GM19193 (cell line): ENCODE results near the gene LRRC39.

Experiments
- POLR2A ChIP-seq: IDR thresholded peaks from 4 replicates; pipeline ENCODE4 v1.6.1; 2011; ENCODE audit not compliant: insufficient read depth, insufficient read length; ENCODE audit errors: extremely low read depth

The LRRC39 gene

DNA sequence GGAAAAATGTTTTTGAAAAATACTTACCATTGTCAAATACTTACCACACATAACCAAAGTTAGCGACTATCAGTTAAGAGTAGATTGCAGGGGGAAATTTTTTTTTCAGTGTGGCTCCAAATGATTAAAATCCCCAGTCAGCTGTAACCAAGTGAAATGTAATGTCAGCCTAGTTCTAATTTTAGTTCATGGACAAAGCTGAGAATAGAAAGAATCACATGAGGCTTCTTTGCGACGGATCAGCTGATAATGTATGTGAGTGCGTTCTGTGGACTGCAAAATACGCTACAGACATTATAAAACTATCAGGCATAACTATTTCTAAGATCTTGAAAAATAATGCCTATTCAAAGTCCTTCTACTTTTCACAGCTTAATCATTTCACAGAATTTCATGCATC lies at the start of gene LRRC39:
Gene LRRC39 (minus strand): TSS at position 166 of the 400 bp plus-strand sequence. CDS start 9,740 bp downstream, outside the sequence.
- TF ChIP-seq POLR2A, result no peak

DNA sequence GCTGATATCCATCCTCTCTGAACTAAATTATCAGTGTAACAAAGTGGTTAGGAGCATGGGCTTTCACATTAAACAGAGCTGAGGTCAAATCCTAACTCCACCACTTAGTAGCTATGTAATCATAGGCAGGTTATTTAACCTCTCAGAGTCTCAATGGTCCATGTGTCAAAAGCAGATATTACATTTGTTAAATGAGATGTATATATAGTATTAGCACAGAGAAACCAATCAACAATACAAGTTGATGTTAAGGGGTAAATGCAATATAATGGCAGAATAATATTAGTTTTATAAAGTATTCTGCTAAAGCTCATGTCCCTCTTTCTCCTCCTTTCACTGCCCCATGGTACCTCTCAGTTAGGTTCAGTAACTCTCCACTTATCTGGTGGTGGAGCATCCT lies 44.4 kb upstream of the LRRC39 start:
- TF ChIP-seq POLR2A, result no peak

GRCh38 chr1:100219883-100220282 lies 41.8 kb upstream of the LRRC39 start:
- TF ChIP-seq POLR2A, result no peak

DNA sequence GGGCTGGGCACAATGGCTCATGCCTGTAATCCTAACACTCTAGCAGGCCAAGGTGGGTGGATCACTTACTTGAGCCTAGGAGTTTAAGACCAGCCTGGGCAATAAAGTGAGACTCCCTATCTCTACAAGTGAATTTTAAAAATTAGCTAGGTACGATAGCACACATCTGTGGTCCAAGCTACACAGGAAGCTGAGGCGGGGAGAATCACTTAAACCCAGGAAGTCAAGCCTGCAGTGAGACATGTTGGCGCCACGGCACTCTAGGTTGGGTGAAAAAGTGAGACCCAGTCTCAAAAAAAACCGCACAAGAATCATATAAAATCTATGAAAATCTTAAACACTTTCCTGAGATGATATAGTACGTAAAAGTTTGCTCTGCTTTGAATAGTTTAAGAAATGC lies 41.4 kb upstream of the LRRC39 start:
- no peak for TF ChIP-seq POLR2A

GRCh38 chr1:100217834-100218233 lies 39.8 kb upstream of the LRRC39 start:
- no peak for TF ChIP-seq POLR2A

DNA sequence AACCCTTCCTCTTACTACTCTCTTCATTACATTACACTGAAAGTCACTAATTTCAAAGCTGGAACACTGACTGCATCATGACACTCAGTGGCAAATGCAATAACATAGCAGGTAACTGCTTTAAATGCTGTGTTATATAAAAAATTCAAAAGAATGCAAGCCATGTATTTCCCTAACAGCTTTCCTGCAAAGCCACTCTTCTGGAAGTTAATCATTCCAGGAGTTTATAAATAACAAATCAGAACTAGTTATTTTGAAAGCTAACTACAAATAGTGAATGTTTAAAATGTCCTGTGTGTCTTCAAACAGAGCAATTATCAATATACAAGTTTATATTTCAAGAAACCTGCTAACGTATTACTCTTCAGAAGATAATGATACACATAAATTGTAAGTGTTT lies 37.0 kb upstream of the LRRC39 start:
- no peak for TF ChIP-seq POLR2A

- TF ChIP-seq POLR2A, result no peak
Observed at GRCh38 chr1:100213141-100213540, 35.1 kb upstream of the LRRC39 start.

GRCh38 chr1:100206301-100206700 lies 28.2 kb upstream of the LRRC39 start:
- no peak for TF ChIP-seq POLR2A

DNA sequence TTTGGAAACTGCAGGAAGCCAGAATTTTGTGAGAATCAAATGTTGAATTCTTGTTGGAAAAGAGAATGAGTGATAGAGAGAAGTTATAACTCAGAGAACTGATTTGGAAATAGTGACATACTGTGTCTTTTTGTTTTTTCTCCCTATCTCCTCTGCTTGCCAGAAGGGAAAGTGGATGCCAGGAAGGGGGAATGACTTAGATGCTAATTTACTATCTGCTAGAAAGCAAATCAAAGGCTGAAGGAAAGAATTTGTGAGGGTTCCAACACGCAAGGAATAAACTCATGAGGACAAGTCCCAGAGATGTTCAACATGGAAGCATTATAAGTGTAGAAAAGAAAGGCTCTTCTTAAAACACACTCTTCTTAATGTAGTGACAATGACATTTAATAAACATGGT lies 20.5 kb upstream of the LRRC39 start:
- no peak for TF ChIP-seq POLR2A

DNA sequence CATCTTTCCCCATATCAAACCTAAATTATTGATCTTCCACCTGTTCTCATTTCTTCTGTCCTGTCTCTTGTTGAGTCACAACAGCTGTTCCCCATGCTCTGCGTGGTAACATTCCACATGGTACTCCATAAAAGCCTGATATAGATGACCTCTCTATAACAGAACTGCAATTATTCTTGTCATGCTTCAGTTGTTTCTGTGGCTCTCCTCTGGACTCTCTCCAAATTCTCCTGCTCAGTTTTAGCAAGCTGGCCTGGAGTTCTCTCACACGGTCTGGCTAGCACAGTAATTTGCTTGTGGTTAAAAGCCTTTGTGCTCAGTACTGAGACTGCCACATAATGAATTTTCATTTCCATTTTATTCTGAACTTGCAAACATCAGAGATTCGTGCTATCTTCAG lies 10.6 kb upstream of the LRRC39 start:
- TF ChIP-seq POLR2A, result no peak

DNA sequence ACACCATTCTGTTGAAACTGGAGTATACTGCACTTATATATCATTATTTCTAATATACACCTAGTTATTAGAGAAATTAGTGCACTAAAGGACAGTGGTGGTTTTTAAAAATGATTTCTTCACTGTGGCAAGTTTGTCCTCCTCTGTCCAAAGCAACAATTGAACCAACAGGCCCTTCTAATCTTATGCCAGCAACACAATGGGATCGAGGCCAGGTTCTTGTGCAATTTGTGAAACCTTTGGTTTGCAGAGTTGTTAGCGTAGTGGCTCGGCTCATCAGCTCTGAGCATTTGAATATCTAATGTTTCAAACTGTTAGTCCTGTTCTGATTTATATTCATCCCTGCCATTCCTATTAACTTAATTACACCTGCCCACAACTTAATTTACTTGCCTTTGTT lies 9.9 kb upstream of the LRRC39 start:
- TF ChIP-seq POLR2A, result no peak

DNA sequence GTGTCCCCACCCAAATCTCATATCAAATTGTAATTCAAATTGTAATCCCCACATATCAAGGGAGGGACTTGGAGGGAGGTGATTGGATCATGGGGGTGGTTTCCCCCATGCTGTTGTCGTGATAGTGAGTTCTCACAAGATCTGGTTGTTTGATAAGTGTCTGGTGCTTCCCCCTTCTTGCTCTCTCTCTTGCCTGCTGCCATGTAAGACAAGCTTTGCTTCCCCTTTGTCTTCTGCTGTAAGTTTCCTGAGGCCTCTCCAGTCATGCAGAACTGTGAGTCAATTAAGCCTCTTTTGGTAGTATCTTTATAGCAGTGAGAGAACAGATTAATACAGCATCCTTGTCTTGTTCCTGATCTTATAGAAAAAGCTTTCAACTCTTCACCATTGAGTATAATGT lies 6.5 kb upstream of the LRRC39 start:
- no peak for TF ChIP-seq POLR2A

- no peak for TF ChIP-seq POLR2A
Observed at GRCh38 chr1:100183370-100183769, 5.3 kb upstream of the LRRC39 start.

GRCh38 chr1:100177295-100178041 lies 588 bp downstream of the LRRC39 start:
- TF ChIP-seq POLR2A, result no peak

GRCh38 chr1:100168051-100168450 lies 10.0 kb downstream of the LRRC39 start:
- TF ChIP-seq POLR2A, result no peak

- no peak for TF ChIP-seq POLR2A
Observed at GRCh38 chr1:100164702-100165101, 13.4 kb downstream of the LRRC39 start.

DNA sequence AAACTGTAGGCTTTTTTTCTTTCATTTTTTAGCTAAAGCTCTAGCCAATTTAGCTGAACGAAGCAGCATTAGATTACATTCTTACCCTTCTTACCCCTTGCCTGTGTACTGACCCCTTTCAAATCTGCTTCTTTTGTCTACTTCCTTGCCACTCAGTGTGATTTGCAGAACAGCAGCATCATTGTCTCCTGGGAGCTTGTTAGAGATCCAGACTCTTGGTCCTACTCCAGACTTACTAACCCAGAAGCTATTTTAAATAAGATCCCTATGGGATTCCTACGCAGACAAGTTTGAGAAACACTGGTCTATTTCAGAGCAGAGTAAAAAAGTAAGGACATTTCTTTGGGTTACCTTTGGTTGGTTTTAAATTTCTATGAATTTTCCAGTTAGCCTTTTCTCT lies 13.8 kb downstream of the LRRC39 start:
- no peak for TF ChIP-seq POLR2A

GRCh38 chr1:100162881-100163280 lies 15.2 kb downstream of the LRRC39 start:
- no peak for TF ChIP-seq POLR2A

GRCh38 chr1:100152271-100152670 lies 25.8 kb downstream of the LRRC39 start:
- TF ChIP-seq POLR2A, result no peak
